Cerebellar nuclear complex (tissue), 1 donor: ENCODE measurements around the gene SKAP2.

Experiments used
- DNase-seq, 2 experiments: peaks; one replicate each; lab custom pipeline; 2025; lab: John Stamatoyannopoulos, UW

The SKAP2 gene

DNA sequence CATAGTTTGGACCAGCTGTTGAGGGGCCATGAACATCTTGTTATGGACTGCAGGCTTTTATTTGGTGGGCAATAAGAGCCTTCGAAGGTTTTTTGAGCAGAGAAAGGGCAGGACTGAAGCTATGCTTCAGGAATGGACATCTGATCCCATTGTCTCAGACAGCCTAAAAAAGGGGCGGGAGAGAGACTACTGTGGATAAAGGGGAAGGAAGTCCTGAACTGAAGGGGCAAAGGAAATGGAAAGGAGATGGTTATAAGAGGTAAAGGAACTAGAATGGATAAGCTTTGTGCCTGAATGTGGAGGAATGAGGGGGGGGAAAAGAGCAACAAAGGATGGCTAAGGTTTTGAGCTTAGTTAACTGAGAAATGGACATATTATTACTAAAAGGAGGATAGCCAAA lies 172.5 kb downstream of the SKAP2 start:
- DNase-seq, result no peak

DNA sequence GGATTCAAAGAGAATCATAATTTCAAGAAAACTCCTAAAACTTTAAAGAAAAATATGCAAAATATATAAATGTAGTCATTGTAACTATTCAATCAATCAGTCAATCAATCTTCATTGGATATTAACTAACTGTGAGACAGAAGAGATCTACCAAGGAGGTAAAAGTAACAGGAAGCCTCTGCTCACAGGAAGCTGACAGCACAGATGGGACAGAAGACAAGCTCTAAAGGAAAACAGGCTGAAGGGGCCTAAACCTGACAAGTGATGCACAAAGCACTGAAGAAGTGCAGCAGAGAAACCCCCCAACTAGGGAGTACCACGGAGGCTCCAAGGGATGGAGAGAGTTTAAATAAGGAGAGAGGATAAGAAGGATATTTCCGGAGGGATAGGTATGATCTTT lies 173.0 kb downstream of the SKAP2 start:
- no peak for DNase-seq

DNA sequence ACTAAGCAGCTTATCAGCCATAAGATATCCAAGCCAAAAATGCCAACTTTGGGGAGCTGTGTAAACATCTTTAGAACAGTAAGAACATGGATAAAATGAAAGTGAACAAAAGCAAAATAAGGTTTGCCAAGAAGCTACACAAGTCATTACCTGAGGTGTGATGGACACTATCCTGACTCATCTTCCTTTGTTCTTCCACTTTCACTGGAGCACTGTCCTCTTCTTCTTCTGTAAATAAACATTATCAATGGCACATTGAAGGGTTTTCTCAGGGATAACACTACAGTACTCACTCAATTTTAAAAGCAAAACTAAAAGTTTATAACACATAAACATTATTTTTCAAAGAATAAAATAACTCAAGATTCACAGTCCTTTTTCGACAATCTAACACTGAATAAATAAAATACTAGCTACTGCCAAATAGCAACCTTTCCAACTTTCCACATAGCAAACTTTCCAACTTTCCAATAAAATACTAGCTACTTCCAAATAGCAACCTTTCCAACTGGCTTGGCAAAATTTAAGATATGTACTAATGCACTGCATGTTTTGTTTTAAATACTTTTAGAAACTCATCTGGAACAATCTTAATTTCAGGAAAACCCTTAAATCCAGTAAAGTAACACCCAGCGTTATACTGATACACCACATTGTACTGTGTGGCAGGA lies 174.1 kb downstream of the SKAP2 start:
- DNase-seq, result no peak

DNA sequence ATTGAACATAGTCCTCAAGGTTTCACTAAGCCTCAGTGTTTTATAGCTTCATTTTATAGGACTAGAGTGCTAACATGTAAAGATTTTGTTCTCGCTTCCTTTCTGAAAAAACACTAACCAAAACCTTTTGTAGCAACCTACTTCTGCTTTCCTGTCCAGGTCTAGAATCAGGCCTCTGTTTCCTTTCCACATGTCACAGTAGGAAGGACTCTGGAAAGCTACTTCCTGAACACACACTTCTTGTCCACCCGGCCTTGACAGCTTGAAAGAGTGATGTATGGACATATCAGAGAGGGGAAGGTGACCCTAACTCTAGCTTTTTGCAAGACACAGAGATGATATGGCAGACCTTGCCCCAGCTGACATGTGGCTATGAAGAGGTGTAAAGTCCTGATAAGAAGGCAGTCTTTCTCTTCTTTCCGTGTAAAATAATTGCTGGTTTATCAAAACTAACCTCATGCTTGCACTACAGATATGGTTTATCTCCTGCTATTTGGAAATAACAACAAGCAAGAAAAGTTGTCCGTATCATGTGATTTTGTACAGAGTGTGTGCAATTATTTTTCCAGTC lies 175.4 kb downstream of the SKAP2 start:
- no peak for DNase-seq

DNA sequence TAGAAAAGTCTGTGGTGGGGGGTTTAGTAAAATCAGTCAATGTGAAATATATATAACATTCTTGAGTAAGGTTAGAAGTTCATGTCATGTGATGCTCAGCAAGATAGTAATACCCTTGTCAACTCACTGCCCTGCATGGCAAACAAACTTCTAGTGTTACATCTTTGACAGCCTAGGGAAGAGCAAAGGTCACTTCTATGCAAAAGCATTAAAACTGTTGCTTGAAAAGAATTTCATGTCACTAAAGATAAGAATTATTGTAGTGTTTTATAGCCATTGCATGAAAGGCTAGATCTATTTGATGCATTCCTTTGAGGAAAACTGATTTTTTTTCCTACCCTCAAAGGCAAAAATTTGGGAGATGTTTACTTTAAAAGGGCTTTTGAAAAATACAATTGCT lies 176.0 kb downstream of the SKAP2 start:
- no peak for DNase-seq

DNA sequence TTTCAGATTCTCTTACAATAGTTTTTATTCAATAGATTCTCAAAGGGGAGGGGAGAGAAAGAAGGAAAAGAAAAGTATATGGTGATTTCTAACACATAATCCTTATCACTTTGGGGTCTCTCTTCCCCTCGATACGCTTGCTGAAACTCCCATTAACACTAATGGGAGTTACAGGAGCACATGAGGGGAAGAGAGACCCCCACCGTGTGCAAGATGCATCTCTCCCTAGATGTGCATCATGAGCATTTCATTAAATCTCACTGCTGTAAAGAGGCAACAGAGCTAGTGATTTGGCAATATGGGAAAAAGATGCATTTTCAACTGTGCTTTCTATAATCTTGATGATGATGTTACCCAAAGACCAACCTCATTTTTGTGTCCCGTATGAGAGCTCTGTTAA lies 177.4 kb downstream of the SKAP2 start:
- DNase-seq, result no peak

DNA sequence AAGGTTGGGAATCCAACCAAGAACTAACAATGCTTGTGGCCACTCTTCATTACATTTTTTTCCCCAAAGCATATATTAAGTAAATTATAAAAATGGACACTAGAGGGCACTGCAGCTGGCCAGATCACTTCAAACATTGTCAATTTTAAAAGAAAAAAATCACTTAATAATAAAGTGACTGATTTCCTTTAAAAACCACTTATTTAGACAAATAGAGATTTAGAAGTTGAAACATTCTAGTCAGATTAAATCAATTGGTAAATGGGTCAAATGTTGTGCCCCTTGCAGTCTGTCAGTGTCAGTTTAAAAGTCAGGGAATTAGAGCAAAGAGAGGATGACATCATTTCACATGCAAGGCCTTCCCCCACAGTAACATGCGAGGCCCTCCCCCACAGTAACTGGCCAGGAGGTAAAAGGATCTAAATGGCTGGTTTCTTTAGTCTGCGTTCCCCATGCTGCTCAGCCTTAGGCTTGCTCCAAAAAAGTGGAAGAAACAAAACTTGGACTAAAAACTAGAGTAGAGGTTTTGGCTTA lies 177.9 kb downstream of the SKAP2 start:
- DNase-seq, result no peak

DNA sequence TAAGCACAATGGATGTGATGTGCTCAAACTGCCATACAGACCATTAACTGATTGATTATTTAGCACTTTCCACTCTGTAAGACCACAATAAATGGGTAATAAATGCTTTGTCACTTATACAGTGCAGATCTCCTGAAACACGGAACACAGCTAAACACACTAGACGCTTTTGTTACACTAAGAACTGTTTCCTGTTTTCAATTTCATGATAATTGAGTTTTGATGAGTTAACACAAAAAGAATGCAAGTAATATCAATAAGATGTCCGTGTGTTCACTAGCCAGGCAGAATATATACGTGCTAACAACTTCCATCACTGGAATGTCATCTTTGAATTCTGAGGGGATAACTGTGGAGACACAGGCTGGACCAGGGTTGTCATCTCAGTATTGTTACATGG lies 178.8 kb downstream of the SKAP2 start:
- no peak for DNase-seq

DNA sequence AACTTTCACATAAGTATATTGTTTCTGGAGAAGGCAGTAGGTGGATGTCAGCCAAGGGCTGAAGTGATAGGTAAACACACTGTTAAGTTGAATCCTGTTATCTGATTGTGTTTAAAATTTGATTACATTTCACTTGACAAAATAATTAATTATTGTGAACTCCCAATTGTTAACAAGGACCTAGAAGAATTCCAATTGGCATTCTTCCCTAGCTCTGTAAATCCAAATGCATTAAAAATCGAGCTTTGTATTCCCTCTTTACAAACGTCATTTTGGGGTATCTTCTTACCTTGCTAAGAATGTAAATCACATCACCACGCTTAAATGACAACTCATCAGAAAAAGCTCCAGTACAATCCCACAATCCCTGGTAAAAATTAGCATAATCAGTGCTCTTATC lies 179.9 kb downstream of the SKAP2 start:
- no peak for DNase-seq

DNA sequence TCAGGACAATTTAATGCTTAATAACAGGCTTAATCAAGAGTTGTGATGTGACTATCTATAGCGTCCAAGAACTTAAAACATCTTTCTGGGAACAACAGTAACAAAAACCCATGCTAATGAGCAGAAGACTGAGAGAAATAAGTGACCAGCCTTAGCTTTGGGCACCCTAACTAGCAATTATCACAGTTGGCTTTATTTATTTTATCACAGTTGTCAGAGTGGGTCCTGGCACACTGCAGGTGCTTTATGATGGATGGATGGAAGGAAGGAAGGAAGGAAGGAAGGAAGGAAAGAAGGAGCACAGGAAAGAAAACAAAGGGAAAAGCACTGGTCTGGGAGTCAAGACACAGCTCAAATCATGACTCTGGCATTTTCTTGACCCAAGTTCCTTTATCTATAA lies 181.1 kb downstream of the SKAP2 start:
- DNase-seq, result no peak

DNA sequence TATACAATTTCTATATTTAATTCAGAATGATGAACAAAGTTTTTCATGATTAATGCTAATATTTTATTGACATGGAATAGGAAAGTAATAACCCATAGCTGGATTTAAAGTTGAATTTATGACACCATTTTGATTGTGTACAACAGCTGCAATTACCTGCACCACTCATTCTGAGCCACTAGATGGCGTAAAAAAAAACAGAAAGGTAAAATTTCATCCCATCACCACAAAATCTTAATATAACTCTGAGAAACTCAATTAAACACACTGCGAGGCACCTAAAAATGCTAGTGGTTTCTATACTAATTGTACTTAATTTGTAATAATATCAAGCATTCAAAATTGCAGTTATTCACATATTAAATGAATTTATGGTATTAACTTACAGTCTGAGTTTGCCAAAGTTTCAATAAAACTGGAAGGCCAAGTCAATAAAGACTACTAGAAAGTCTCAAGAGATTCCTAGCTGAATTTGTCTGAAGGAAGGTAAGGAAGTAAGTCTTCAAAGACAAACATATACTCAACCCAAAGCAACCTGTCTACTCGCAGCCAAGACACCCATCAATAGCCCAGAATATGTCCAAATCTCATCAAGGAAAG lies 182.5 kb downstream of the SKAP2 start:
- DNase-seq, result no peak

DNA sequence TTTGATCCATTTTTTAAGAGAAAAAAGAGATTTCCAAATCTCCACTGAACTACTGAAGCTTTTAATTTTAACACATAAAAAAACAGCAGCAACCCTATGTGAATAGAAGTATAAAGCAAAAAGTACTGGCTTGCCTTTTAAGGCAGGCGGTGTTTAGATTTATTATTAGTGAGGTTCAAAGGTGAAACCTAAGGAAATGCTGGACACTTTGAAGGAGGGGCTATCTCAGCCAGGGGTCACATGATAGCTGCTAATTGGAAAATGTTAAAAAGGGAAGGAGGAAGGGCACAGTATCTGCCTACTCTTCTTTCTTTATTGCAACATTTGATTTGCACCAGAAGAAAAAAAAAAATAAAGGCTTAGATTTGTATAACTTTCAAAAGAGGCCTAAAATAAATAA lies 183.8 kb downstream of the SKAP2 start:
- DNase-seq, result no peak

DNA sequence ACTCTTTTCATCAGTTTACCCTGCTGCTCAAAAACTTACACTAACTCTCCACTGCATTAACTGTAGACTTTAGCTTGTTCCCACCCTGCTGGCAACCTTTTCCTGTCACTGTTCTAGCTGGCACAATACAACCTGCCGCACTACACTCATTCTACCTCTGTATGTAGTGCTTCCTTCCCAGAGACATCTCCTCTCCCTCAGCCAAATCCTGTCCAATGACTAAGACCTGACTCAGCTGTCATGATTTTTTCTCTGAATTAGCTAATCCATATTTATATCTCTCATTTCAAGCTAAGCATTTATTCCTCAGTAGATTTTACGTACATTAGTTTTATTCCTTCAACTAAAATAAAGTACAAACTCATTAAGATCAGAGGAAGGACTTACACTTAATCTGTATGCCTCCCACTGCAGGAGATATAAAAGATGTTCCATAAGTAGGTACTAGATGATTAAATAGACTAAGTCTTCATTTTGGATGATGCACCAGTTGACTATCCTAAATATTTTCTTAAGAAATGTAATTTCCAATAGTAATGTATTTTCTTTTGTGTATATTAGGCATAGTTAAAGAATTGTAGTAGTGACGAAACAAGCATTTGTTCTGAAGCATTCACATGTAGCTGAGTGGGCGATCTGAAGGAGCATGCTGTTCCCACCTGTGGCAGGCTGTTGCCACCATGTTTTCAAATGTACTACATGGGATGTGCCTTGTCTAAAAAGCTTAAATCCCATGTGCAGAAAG lies 189.1 kb downstream of the SKAP2 start:
- no peak for DNase-seq

DNA sequence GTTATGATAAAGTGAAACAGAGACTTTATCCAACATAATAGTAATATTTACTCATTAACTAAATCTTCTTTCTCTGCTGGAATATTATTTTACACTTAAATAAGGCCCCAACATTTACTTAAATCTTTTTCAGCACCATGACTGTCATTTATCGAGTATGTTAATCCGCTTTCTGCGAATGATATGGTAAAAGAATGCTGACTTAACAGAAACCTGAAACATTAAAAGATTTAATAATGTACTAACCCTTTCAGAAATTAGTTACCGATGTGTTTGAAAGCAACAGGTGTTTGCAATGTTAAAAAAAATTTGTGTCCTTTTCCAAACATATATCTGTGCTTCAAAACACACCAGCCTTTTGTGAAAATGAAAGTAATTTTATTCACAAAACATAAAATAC lies 190.5 kb downstream of the SKAP2 start:
- no peak for DNase-seq

DNA sequence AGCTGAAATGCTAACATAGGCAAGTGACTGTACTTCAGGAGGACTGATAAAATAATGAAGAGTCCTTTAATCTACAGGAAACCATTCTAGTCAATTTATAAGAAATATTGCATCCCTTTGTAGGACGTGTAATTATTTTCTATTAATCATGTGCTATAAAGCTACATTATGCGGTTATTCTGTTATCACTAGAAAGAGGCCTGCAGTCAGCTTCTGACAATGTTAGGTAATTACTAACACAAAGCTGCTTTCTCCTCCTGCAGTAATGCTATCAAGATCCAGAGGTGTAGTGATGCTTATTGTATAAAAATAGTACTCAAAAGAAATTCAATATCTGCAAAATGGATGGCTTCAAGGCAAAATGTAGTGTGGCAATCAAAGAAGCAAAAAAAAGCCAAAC lies 191.1 kb downstream of the SKAP2 start:
- no peak for DNase-seq

DNA sequence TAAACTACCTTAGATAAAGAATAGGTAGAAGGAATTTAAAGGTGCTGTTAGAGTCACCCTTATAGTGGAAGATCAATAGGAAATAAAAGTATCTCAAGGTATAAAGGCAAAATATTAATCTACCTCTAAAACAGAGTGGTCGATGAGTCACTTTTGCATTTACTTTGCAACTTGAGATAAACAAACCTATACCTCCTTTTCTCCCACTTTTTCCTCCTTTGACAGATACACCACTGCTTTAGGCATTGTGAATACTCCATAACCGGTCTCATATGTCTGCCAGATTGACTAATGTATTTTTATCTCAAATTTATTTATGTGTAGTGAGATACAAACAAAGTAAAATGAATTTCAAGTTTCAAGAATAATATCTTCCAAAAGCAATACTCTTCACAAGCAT lies 193.5 kb downstream of the SKAP2 start:
- DNase-seq, result no peak

DNA sequence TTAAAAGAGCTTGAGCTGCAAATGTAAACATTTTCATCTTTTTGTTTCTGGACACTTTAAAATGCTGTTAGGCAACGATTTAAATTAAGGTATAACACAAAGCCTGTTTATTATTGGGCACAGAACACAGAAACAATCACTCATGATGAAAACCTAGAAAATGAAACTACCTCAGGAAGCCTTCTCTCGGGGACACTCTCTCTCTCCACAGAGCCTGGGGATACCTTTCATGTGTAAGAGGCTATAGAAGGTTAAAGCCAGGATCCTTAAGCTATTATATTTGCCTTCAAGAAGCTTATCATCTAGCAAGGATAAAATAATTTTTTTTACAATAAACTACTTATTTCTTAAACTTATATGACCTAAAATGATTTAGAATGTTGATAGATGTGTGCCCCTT lies 194.1 kb downstream of the SKAP2 start:
- DNase-seq, result no peak

DNA sequence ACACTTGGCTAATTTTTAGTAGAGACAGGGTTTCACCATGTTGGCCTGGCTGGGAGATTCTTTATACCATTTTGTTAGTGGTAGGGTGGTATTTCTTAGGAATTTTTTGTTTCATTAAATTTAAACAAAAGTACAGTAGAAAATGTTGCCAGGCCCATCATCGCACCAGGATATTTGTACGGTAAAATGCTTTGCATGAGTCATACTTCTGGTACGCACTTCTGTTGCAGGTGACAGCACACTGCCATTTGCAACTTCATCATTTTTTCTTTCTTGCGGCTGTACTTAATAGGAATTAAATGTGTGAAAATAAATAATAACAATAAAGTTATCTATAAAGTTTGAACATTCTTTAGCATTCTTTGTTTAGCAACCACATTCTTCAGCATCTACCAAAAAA lies 195.6 kb downstream of the SKAP2 start:
- no peak for DNase-seq

DNA sequence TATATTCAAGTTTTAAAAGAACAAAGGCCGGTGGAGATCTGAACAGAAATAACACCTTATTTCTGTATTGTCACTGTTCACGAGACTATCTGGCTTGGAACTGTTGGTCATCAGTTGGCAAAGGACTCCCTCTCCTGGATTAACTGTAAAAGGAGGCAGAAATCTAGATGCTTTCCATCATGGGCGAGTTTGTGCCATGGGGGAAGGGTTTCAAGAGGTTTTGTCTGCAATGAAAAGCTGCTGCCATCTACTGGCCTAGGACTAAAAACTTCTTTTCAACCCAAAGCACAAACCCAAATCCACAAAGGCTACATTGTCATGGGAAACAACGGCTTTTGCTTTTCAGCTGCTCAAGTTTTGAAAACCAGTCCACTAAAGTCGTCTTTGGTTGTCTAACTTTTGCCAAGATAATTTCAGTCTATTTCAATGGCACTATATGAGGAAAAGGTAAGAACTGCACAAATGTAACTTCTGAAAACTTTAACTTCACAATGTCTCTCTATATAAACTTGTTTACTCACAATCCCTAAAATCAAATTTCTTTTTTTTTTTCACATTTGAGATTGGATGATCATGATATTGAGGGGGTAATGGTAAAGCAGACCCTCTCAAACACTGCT lies 196.8 kb downstream of the SKAP2 start:
- peak; percentile 35 to 94 for DNase-seq

DNA sequence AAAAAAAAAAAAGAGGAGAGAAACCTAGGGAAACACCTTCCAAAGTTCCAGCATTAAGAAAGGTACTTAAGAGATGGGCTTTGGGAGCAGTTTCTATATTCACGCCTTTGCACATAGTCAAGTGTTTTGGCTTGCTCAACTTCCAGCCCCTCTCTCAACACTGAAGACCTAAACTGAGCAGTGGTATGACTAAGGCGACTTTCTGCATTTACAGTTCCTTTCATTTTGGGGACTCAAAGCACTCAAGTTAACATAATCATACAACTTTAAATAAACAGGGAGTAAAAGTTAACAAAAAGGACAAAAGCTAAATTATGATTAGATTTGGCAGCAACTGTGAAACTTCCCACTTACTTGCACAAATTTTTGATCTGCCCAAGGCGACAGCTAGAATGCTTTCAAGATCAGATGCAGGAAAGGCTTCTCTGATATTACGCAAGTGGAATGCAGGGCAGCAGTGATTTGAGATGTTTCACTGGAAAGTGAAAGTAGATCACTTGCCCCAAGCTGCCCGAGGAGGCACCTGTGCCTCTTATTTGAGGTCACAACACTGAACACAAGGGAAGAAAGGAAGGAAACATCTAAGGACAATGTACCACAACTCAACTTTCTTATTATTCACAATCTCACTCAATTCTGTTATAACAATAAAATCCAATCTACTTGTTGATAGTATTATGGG lies 199.5 kb downstream of the SKAP2 start:
- no peak for DNase-seq

DNA sequence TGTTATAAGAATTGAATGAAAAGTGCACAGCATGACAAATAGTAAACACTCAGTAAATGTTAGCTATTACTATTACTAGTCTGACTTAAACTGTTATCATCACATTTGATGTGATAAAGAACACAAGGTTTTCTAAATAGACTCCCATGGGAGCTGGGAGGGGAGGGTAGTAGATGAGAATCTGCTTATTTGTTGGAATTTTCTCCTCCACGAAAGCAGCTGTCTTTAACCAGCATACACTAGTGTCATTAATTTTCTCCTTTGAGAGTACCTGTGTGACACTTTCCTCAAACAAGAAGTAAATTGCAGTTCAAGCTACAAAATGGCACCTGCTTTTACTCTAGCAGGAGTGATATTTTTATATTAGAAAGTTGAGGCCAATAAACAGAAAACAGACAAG lies 200.1 kb downstream of the SKAP2 start:
- DNase-seq, result no peak

DNA sequence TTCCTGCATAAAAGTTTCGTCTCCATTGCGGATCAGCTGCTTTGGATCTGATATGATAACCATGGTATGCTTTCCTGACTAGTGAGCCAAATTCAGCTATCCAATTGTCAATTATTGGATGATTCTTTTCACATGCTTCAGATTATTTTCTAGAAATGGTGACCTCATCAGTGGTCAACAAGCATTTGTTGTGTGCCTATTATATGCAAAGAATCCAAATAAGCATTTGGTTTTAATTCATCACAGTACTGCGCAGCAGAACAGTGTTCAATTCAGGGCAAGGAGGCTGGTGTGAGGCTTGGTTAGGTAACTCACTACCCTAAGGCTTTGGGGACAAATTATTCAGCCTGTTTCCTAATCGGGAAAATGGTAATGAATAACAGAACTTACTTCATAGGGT lies 200.5 kb downstream of the SKAP2 start:
- DNase-seq, result no peak
